Measurements from ENCODE around the gene FANCI.

DNA sequence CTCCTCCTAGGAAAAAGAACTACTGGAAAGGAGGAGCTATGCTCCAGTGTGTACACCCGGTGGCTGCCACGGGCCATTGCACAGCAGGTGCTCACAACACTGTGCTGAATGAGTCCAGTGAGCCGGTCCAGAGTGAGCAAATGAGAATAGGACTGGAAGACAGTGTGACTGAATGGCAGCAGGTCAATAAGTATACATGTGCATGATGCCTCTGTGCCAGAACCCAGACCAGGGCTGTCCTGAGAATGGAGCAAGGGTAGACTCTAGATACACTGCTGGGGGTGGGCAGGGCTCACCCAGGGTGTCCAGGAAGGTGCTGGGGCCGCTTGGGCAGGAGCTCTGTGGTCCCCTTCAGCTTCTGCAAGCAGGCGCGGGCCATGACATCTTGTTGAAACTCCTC lies 82.5 kb downstream of the FANCI start:
- no peak for TF ChIP-seq EZH2 (IDR thresholded peaks at IDR 0.05)
- TF ChIP-seq, protein P1, sequence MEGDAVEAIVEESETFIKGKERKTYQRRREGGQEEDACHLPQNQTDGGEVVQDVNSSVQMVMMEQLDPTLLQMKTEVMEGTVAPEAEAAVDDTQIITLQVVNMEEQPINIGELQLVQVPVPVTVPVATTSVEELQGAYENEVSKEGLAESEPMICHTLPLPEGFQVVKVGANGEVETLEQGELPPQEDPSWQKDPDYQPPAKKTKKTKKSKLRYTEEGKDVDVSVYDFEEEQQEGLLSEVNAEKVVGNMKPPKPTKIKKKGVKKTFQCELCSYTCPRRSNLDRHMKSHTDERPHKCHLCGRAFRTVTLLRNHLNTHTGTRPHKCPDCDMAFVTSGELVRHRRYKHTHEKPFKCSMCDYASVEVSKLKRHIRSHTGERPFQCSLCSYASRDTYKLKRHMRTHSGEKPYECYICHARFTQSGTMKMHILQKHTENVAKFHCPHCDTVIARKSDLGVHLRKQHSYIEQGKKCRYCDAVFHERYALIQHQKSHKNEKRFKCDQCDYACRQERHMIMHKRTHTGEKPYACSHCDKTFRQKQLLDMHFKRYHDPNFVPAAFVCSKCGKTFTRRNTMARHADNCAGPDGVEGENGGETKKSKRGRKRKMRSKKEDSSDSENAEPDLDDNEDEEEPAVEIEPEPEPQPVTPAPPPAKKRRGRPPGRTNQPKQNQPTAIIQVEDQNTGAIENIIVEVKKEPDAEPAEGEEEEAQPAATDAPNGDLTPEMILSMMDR (IDR thresholded peaks at IDR 0.05): no peak
- TF ChIP-seq EZH2phosphoT487 (IDR thresholded peaks at IDR 0.05): no peak

Measured in neural progenitor cell (in vitro differentiated cells).